NCI-H1417 (cell line): ENCODE data around the gene GALNT2.

Experiments
- DNase-seq, 3 experiments: peaks; one replicate each; lab custom pipeline; 2025; lab: John Stamatoyannopoulos, UW

Gene GALNT2

GRCh38 chr1:230145953-230146476 lies 79.0 kb downstream of the GALNT2 start:
- no peak for DNase-seq

GRCh38 chr1:230146709-230147108 lies 79.7 kb downstream of the GALNT2 start:
- no peak for DNase-seq

GRCh38 chr1:230147253-230148125 lies 80.5 kb downstream of the GALNT2 start:
- no peak for DNase-seq

GRCh38 chr1:230148126-230148652 lies 81.2 kb downstream of the GALNT2 start:
- DNase-seq, result no peak

GRCh38 chr1:230148768-230149469 lies 81.9 kb downstream of the GALNT2 start:
- DNase-seq, result no peak

GRCh38 chr1:230149751-230150584 lies 82.9 kb downstream of the GALNT2 start:
- peak in 1 of 3 experiments; percentile 11 for DNase-seq

GRCh38 chr1:230150615-230151014 lies 83.6 kb downstream of the GALNT2 start:
- no peak for DNase-seq

GRCh38 chr1:230151924-230152468 lies 85.0 kb downstream of the GALNT2 start:
- no peak for DNase-seq

- no peak for DNase-seq
These were observed 86.0 kb downstream of the GALNT2 start for GRCh38 chr1:230152999-230153398.

GRCh38 chr1:230153641-230154296 lies 86.7 kb downstream of the GALNT2 start:
- no peak for DNase-seq

- DNase-seq, result no peak
These were observed 88.0 kb downstream of the GALNT2 start for GRCh38 chr1:230155021-230155420.

GRCh38 chr1:230156068-230156467 lies 89.0 kb downstream of the GALNT2 start:
- DNase-seq, result no peak

GRCh38 chr1:230156536-230156935 lies 89.5 kb downstream of the GALNT2 start:
- DNase-seq, result no peak

GRCh38 chr1:230157420-230158390 lies 90.7 kb downstream of the GALNT2 start:
- DNase-seq, result peak in 1 of 3 experiments; percentile 26

- DNase-seq, result peak; percentile 63 to 90 (median 75)
These were observed 91.6 kb downstream of the GALNT2 start for GRCh38 chr1:230158415-230159291.

- DNase-seq, result no peak
These were observed 92.5 kb downstream of the GALNT2 start for GRCh38 chr1:230159580-230159979.

- DNase-seq, result no peak
These were observed 94.1 kb downstream of the GALNT2 start for GRCh38 chr1:230160957-230161771.

- DNase-seq, result no peak
These were observed 96.2 kb downstream of the GALNT2 start for GRCh38 chr1:230163205-230163604.
